Adrenal gland (tissue), 12 donors: ENCODE data around the gene NCKIPSD. TPM values are rescaled to one million over a fixed set of nuclear protein-coding genes. Genes with fewer than 3 reads are reported as not detected.

Experiments used
- DNase-seq, 7 donors: peaks; one replicate each; pipeline ENCODE4 v3.0.0-alpha.2; 2019 to 2020
- H3K27ac ChIP-seq, 5 donors: fragments of 200-600 bp; sonication (generic) in 4 of 5; 1 replicate in 3 of 5; 2 replicates in 2 of 5; pipeline versions ENCODE4 v1.5.1 to v1.8.0; 2016 to 2020; ENCODE audit warnings: mild to moderate bottlenecking in 1 of 5
- H3K27me3 ChIP-seq: fragments of 200-600 bp; 2 replicates; pipeline ENCODE4 v1.8.0; 2021
- H3K36me3 ChIP-seq, 2 donors: fragments of 200-600 bp; replicated peaks in 1 of 2; 1 replicate in 1 of 2; 2 replicates in 1 of 2; pipeline versions ENCODE4 v1.5.1 to v1.8.0; 2018 to 2022
- H3K4me1 ChIP-seq, 2 donors: fragments of 200-600 bp; replicated peaks in 1 of 2; 1 replicate in 1 of 2; 2 replicates in 1 of 2; pipeline versions ENCODE4 v1.5.1 to v1.8.0; 2018 to 2021
- H3K4me3 ChIP-seq, 4 donors: fragments of 200-600 bp; sonication (generic) in 3 of 4; one replicate each; pipeline ENCODE4 v1.5.1; 2016 to 2018
- H3K9me3 ChIP-seq, 3 donors: fragments of 200-600 bp; sonication (generic) in 1 of 3; replicated peaks in 1 of 3; 1 replicate in 2 of 3; 2 replicates in 1 of 3; pipeline versions ENCODE4 v1.5.1 to v1.8.0; 2016 to 2021
- POLR2A ChIP-seq, 2 donors: fragments of 450-650 bp; IDR thresholded peaks; one replicate each; pipeline ENCODE4 v1.6.1; 2017; ENCODE audit warnings: antibody characterized with exemption in 2 of 2, mild to moderate bottlenecking in 2 of 2, moderate library complexity in 1 of 2
- WGBS, 4 donors: extraction: QIAGEN DNeasy Blood & Tissue Kit in 2 of 4; methylation state at CpG; one replicate each; pipeline versions ENCODE4 v1.1.5 to v1.1.7; 2013 to 2017; 5-methylcytosine and 5-hydroxymethylcytosine counted together
- intact Hi-C, 2 donors: fragments of 100-400 bp; cut with DNase I; formaldehyde crosslinking; loops; one replicate each; pipeline versions ENCODE4 v1.14.1 to v1.15.0; 2022 to 2023
- microRNA-seq, 3 donors: library from miRNA; unstranded; fragments of <30 nt; microRNA quantifications; one replicate each; pipeline ENCODE4, GENCODE V29; 2017 to 2020
- polyA plus RNA-seq, 3 donors: library from polyadenylated mRNA; stranded (reverse); fragments of 200-250 nt in 2 of 3; fragments of 350-450 nt in 1 of 3; fragmentation: Illumina TruSeq in 1 of 3; extraction: RNeasy Lipid Tissue Mini Kit (QIAGEN cat#74804) in 1 of 3; gene quantifications; one replicate each; pipeline ENCODE4 v1.2.3, GENCODE V29; 2013 to 2014
- small RNA-seq, 2 donors: library from RNA; depleted of rRNA; stranded (forward); fragments of <200 nt; gene quantifications; one replicate each; pipeline ENCODE3, GENCODE V24; 2016
- total RNA-seq, 9 donors: library from RNA; depleted of rRNA in 4 of 9; stranded (reverse); fragments of >200 nt in 4 of 9; fragments of 120-200 nt in 1 of 9; fragmentation: NEBNext Ultra II Directional in 1 of 9; extraction: Animal tissue kit (Norgen Biotek cat#: 25700) in 1 of 9; gene quantifications; one replicate each; pipeline versions ENCODE4 v1.1.0 to v1.2.4, GENCODE V29; 2013 to 2023
- TF ChIP-seq, protein P1 (sequence below), 6 experiments: fragments of 450-650 bp in 4 of 6; fragments of 200-600 bp in 2 of 6; sonication (generic) in 1 of 6; IDR thresholded peaks; 1 replicate in 5 of 6; 2 replicates in 1 of 6; pipeline versions ENCODE4 v1.5.1 to v1.8.0; 2016 to 2021; ENCODE audit warnings: antibody characterized with exemption in 6 of 6, mild to moderate bottlenecking in 2 of 6, moderate library complexity in 1 of 6
- donor health status: healthy with polysubstance abuse.
- donor health status: Bipolar disorder and iron deficiency.
- donor health status: DM: yes; HTN: yes; CAD: no.
- donor health status: DM: no; HTN: no; CAD: no.
- donor health status: DM: no; HTN: no; CAD: no.
- donor health status: DM: yes; HTN: yes; CAD: no.

The NCKIPSD gene
- total and polyA plus RNA-seq, 12 donors = 14.0 to 78.7 (median 26.7) TPM

DNA sequence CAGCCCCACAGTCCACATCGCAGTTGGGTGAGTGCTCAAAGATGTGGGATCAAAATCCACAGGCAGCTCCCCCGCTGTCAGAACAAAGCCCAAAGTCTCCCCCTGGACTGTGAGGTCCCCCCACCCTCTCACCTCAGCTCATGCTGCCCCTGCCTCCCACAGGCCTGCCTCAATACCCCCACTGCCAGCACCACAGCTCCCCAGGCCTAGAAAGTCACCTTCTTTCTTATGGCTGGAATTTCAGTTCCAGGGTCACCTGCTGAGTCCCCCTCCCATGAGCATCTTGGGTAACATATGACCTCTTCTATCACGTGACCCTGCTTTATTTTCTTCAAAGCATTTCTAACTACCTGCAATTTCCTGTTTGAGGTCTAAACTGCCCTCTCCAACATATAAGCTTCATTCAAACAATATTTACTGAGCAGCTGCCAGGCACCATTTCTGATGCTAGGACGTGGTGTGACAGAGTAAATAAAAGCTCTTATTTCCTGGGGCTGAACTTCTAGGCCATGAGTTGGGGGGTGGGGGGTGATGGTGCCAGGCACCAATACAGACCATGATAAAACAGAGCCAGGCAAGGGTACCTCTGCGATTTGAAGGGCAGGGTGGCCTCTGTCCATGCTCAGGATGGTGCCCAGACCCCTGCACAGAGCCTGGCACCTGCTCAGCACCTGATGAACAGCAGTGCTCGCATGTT is 61.7 kb downstream of the NCKIPSD start:
- WGBS, 4 donors = 81 to 89% (median 84%) methylated on average over 6 of the region's 6 CpGs
- Histone ChIP-seq H3K27ac (no peak overlapping the region), H3K4me3 (no peak overlapping the region), H3K4me1 (no peaks in the 10 kb centered on the region), H3K36me3 (peaks cover 0 to 20% of the 10 kb centered on the region in 2 donors), H3K27me3 (no peaks in the 10 kb centered on the region), H3K9me3 (no peaks in the 10 kb centered on the region)
- intact Hi-C loops = no loop called here
- TF ChIP-seq POLR2A (IDR thresholded peaks at IDR 0.05) = no peak
- TF ChIP-seq, protein P1, sequence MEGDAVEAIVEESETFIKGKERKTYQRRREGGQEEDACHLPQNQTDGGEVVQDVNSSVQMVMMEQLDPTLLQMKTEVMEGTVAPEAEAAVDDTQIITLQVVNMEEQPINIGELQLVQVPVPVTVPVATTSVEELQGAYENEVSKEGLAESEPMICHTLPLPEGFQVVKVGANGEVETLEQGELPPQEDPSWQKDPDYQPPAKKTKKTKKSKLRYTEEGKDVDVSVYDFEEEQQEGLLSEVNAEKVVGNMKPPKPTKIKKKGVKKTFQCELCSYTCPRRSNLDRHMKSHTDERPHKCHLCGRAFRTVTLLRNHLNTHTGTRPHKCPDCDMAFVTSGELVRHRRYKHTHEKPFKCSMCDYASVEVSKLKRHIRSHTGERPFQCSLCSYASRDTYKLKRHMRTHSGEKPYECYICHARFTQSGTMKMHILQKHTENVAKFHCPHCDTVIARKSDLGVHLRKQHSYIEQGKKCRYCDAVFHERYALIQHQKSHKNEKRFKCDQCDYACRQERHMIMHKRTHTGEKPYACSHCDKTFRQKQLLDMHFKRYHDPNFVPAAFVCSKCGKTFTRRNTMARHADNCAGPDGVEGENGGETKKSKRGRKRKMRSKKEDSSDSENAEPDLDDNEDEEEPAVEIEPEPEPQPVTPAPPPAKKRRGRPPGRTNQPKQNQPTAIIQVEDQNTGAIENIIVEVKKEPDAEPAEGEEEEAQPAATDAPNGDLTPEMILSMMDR (IDR thresholded peaks at IDR 0.05) = no peak
- no peak for DNase-seq

Small RNAs within 50 kb of the gene (microRNA-seq; reads per million reads assigned to microRNA genes)
- 0 reads per million in 3 donors for gene MIR4793

Small RNAs within 50 kb of the gene (small RNA-seq; reads per million reads assigned to genes)
- 0 reads per million in 2 donors for gene AC141002.1

Other genes with a start within 250 kb of the NCKIPSD start
- gene CCDC51, start 245.8 kb downstream of the NCKIPSD start, total RNA-seq = 10 to 100 TPM; 14.3 to 30.4 (median 19.5) TPM
- 10 to 100 TPM in 1 of 3 donors, 1 to 10 TPM in 2; 7.3 to 20.8 (median 8.0) TPM for gene CCDC51, start 245.8 kb downstream of the NCKIPSD start, polyA plus RNA-seq
- gene TMA7, start 245.7 kb downstream of the NCKIPSD start, total RNA-seq = 100 to 1,000 TPM; 177 to 603 (median 238) TPM
- 100 to 1,000 TPM; 489 to 891 (median 742) TPM for gene TMA7, start 245.7 kb downstream of the NCKIPSD start, polyA plus RNA-seq
- gene ATRIP, start 239.2 kb downstream of the NCKIPSD start, total RNA-seq = 10 to 100 TPM in 1 of 9 donors, 1 to 10 TPM in 8; 5.1 to 15.9 (median 6.8) TPM
- 1 to 10 TPM; 6.7 to 9.1 (median 8.4) TPM for gene ATRIP, start 239.2 kb downstream of the NCKIPSD start, polyA plus RNA-seq
- gene SHISA5, start 181.7 kb downstream of the NCKIPSD start, total RNA-seq = 100 to 1,000 TPM; 110 to 167 (median 135) TPM
- gene SHISA5, start 181.7 kb downstream of the NCKIPSD start, polyA plus RNA-seq = 10 to 100 TPM; 77.2 to 89.4 (median 85.6) TPM
- gene PFKFB4, start 129.1 kb downstream of the NCKIPSD start, total RNA-seq = 10 to 100 TPM in 2 of 9 donors, 1 to 10 TPM in 7; 2.0 to 12.9 (median 4.5) TPM
- gene PFKFB4, start 129.1 kb downstream of the NCKIPSD start, polyA plus RNA-seq = 1 to 10 TPM; 1.8 to 5.6 (median 4.5) TPM
- under 1 TPM in 1 of 9 donors, not detected in 8; 0.14 TPM for gene UCN2, start 122.1 kb downstream of the NCKIPSD start, total RNA-seq
- under 1 TPM in 2 of 3 donors, not detected in 1; 0.20 to 0.32 TPM for gene UCN2, start 122.1 kb downstream of the NCKIPSD start, polyA plus RNA-seq
- 1 to 10 TPM in 8 of 9 donors, under 1 TPM in 1; 0.36 to 6.6 (median 2.3) TPM for gene COL7A1, start 90.6 kb downstream of the NCKIPSD start, total RNA-seq
- 10 to 100 TPM in 2 of 3 donors, under 1 TPM in 1; 0.35 to 66.9 (median 23.2) TPM for gene COL7A1, start 90.6 kb downstream of the NCKIPSD start, polyA plus RNA-seq
- 100 to 1,000 TPM; 229 to 418 (median 302) TPM for gene UQCRC1, start 76.3 kb downstream of the NCKIPSD start, total RNA-seq
- 100 to 1,000 TPM; 201 to 298 (median 227) TPM for gene UQCRC1, start 76.3 kb downstream of the NCKIPSD start, polyA plus RNA-seq
- gene TMEM89, start 64.1 kb downstream of the NCKIPSD start, total RNA-seq = not detected
- not detected for gene TMEM89, start 64.1 kb downstream of the NCKIPSD start, polyA plus RNA-seq
- gene SLC26A6, start 50.5 kb downstream of the NCKIPSD start, total RNA-seq = 10 to 100 TPM in 8 of 9 donors, 1 to 10 TPM in 1; 7.8 to 42.5 (median 17.5) TPM
- gene SLC26A6, start 50.5 kb downstream of the NCKIPSD start, polyA plus RNA-seq = 10 to 100 TPM in 2 of 3 donors, 1 to 10 TPM in 1; 8.3 to 47.2 (median 23.5) TPM
- gene CELSR3, start 23.0 kb downstream of the NCKIPSD start, total RNA-seq = 1 to 10 TPM in 6 of 9 donors, under 1 TPM in 3; 0.78 to 3.9 (median 1.4) TPM
- 10 to 100 TPM in 1 of 3 donors, 1 to 10 TPM in 2; 1.4 to 23.5 (median 4.4) TPM for gene CELSR3, start 23.0 kb downstream of the NCKIPSD start, polyA plus RNA-seq
- gene IP6K2, start 31.3 kb upstream of the NCKIPSD start, total RNA-seq = 100 to 1,000 TPM in 5 of 9 donors, 10 to 100 TPM in 4; 44.9 to 130 (median 103) TPM
- 100 to 1,000 TPM in 2 of 3 donors, 10 to 100 TPM in 1; 67.2 to 185 (median 182) TPM for gene IP6K2, start 31.3 kb upstream of the NCKIPSD start, polyA plus RNA-seq
- gene PRKAR2A, start 162.0 kb upstream of the NCKIPSD start, total RNA-seq = 100 to 1,000 TPM in 2 of 9 donors, 10 to 100 TPM in 7; 33.0 to 177 (median 65.4) TPM
- 10 to 100 TPM in 2 of 3 donors, 1 to 10 TPM in 1; 8.4 to 41.1 (median 12.6) TPM for gene PRKAR2A, start 162.0 kb upstream of the NCKIPSD start, polyA plus RNA-seq
- 10 to 100 TPM; 31.8 to 63.6 (median 50.1) TPM for gene SLC25A20, start 213.0 kb upstream of the NCKIPSD start, total RNA-seq
- gene SLC25A20, start 213.0 kb upstream of the NCKIPSD start, polyA plus RNA-seq = 10 to 100 TPM; 15.5 to 70.6 (median 18.1) TPM
- 100 to 1,000 TPM in 2 of 9 donors, 10 to 100 TPM in 7; 68.5 to 135 (median 86.7) TPM for gene ARIH2, start 232.9 kb upstream of the NCKIPSD start, total RNA-seq
- 10 to 100 TPM; 46.7 to 84.8 (median 70.5) TPM for gene ARIH2, start 232.9 kb upstream of the NCKIPSD start, polyA plus RNA-seq